GM18505 (cell line): ENCODE measurements around the gene CDK3.

Experiments
- ATAC-seq: cut with Tn5 transposase; IDR thresholded peaks from one replicate; pipeline ENCODE4 v1.9.1; 2021; ENCODE audit not compliant: unreplicated experiment
- POLR2A ChIP-seq: IDR thresholded peaks from 4 replicates; pipeline ENCODE4 v1.6.1; 2011; ENCODE audit warnings: borderline replicate concordance; ENCODE audit not compliant: insufficient read depth, insufficient read length; ENCODE audit errors: extremely low read depth

CDK3 gene

GRCh38 chr17:76013377-76013932 is 12.8 kb downstream of the CDK3 start:
- no peak for TF ChIP-seq POLR2A
- ATAC-seq: no peak

DNA sequence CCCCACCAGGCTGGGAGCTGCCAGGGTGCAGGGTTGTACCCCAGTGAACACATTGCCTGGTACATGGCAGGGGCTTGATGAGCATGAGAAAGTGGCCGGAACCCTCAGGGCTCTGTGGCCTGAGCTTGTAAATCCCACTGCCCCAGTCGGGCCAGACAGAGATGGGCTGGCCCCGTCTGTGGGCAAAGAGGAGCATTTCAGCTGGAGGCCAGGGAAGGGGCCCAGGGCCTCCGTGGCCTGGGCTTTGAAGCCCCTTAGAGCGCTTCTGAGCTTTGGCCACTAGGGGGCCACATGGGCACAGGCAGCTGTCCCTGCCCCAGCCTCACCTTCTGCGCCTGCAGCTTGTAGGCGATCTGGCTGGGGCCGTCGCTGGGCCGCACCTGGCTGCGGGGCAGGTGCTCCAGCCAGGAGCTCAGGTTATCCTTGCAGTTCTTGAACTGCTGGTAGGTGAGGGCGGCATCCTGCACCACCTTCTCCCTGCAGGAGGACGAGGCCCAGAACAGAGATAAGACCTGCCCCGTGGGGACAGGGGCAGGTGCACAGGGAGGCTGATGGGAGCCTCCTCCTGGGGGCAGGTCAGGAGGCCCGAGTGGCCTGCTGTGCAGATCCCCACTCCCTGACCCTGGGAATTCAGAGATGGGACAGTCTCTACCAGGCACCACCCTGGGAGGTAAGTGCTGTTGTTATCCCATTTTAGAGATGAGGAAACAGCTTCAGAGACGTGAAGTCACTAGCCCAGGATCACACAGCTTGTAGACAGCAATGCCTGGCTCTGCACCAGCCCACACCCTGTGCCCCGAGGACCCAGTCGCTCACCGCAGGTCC is 13.7 kb downstream of the CDK3 start:
- ATAC-seq: no peak
- TF ChIP-seq POLR2A: no peak

GRCh38 chr17:76014925-76015261 is 14.2 kb downstream of the CDK3 start:
- TF ChIP-seq POLR2A: no peak
- no peak for ATAC-seq

- no peak for ATAC-seq
- TF ChIP-seq POLR2A: no peak
Observed at GRCh38 chr17:76017481-76018339, 17.1 kb downstream of the CDK3 start.

- no peak for TF ChIP-seq POLR2A
- no peak for ATAC-seq
Observed at GRCh38 chr17:76018340-76018680, 17.7 kb downstream of the CDK3 start.

DNA sequence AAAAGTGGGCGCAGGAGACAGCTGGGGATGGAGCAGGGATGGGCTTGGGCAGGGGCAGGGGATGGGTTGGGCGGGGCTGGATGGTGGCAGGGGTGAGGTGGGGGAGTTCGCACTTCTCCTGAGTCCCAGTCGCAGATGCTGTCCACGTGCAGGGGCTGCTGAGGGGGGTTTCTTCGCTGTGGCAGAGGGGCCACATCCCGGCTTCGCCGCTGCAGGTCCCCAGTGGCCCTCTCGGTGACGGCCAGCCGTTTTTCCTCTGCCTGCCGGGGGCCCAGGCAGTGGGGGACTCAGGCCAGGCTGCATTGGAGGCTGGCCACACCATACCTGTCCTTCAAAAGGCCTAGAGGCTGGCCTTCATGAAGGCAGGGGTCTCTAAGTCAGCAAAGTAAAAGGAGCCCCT is 18.1 kb downstream of the CDK3 start:
- no peak for ATAC-seq

DNA sequence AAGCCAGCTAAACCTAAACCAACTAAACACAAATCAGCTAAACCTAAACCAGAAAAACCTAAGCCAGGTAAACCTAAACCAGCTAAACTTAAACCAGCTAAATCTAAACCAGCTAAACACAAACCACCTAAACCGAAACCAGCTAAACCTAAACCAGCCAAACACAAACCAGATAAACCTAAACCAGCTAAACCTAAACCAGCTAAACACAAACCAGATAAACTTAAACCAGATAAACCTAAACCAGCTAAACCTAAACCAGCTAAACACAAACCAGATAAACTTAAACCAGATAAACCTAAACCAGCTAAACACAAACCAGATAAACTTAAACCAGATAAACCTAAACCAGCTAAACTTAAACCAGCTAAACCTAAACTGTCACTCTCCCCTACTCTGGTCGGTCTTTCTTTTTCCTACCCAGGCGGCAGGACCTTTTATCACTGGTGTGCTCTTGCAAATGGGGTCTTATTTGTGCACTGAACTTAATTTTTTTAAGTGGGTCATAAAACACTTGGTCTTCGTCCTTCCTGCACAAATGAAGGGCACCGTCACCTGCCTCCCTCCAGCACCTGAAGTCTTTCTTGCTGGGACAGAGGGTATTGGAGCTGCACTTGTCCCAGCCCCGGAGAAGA is 19.3 kb downstream of the CDK3 start:
- TF ChIP-seq POLR2A: no peak
- no peak for ATAC-seq

More for the DNA sequence above, 18.1 kb downstream of the CDK3 start:
- no peak for TF ChIP-seq POLR2A

- no peak for TF ChIP-seq POLR2A
- ATAC-seq: no peak
Observed at GRCh38 chr17:76022285-76022684, 21.6 kb downstream of the CDK3 start.

GRCh38 chr17:76022973-76023899 is 22.6 kb downstream of the CDK3 start:
- ATAC-seq: no peak
- no peak for TF ChIP-seq POLR2A

DNA sequence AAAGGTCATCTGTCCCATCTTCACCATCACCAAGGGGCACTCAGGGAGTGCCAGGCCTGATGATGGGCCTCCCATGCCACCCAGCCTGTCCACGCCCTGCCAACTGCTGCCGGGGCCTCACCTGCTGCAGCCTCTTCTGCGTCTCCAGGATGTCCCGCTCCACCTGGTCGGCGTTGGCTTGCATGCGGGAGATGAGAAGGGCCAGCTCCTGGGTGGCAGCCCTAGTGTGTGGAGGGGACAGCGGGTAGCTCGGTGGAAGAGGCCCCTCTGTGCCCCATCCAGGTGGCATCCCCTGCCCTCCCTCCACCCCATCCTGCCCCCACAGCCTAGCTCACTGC is 23.2 kb downstream of the CDK3 start:
- no peak for ATAC-seq
- TF ChIP-seq POLR2A: no peak

GRCh38 chr17:76024353-76024752 is 23.7 kb downstream of the CDK3 start:
- ATAC-seq: no peak
- no peak for TF ChIP-seq POLR2A

GRCh38 chr17:76025294-76025693 is 24.6 kb downstream of the CDK3 start:
- ATAC-seq: no peak
- TF ChIP-seq POLR2A: no peak
